GM18951 (cell line): ENCODE data around the gene OR2A14.
"Not testable (repeated sequence)": the region's sequence is repeated elsewhere in the genome, so short reads cannot be mapped to it uniquely, and the experiment has no call there.

Experiments
- POLR2A ChIP-seq: IDR thresholded peaks from 4 replicates; pipeline ENCODE4 v1.6.1; 2011; ENCODE audit warnings: mild to moderate bottlenecking; ENCODE audit not compliant: insufficient read length, insufficient read depth; ENCODE audit errors: extremely low read depth
- in situ Hi-C: fragments of 300-500 bp; cut with MboI; formaldehyde crosslinking; loops from one replicate; pipeline ENCODE4 v1.12.0; 2022; ENCODE audit warnings: low sequenced_read_pairs, mixed read lengths, inconsistent platforms; ENCODE audit not compliant: unreplicated experiment

OR2A14 gene

GRCh38 chr7:144127714-144128334 is 4.8 kb downstream of the OR2A14 start:
- in situ Hi-C loops, result no loop called here
- no peak for TF ChIP-seq POLR2A

GRCh38 chr7:144129601-144130000 is 6.6 kb downstream of the OR2A14 start:
- in situ Hi-C loops, result not testable (repeated sequence)

DNA sequence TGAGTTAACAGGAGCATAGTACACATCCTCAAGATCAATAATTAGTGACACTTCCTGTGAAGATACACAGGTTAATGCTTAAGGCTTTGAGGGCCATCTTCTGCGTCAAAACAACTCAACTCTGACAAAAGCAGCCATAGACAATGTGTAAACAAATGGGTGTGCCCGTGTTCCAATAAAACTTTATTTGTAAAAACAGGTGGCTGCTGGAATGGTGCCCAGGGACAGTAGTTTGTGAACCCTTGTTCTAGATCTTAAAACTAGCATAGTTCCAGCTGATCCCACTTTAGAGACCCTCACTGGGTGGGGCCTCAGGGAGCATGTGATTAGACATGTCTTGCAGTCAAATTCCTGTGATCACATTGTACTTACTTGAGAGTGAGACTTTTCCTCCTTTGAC is 7.8 kb downstream of the OR2A14 start:
- in situ Hi-C loops, result no loop called here
- TF ChIP-seq POLR2A, result no peak

- TF ChIP-seq POLR2A, result no peak
- in situ Hi-C loops, result no loop called here
These were observed 9.3 kb downstream of the OR2A14 start for GRCh38 chr7:144132262-144132661.

GRCh38 chr7:144133307-144133706 is 10.3 kb downstream of the OR2A14 start:
- in situ Hi-C loops, result no loop called here

GRCh38 chr7:144134116-144134515 is 11.1 kb downstream of the OR2A14 start:
- in situ Hi-C loops, result no loop called here
- no peak for TF ChIP-seq POLR2A

More at GRCh38 chr7:144133307-144133706, 10.3 kb downstream of the OR2A14 start:
- no peak for TF ChIP-seq POLR2A

DNA sequence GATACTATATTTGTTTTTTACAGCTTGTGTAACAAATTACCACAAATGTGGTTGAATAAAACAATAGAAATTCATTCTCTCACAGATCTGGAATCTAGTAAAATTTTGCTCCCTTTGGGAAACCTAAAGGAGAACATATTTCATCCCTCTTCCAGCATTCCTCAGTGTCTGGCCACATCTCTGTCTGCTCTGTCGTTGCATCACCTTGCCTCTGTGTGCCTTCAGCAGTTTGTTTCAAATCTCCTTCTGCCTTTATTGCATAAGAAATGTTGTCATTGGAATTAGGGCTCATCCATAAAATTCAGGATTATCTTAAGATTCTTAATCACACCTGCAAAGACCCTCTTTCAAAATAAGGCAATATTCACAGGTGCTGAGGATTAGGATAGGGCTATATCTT is 14.5 kb downstream of the OR2A14 start:
- in situ Hi-C loops, result no loop called here

DNA sequence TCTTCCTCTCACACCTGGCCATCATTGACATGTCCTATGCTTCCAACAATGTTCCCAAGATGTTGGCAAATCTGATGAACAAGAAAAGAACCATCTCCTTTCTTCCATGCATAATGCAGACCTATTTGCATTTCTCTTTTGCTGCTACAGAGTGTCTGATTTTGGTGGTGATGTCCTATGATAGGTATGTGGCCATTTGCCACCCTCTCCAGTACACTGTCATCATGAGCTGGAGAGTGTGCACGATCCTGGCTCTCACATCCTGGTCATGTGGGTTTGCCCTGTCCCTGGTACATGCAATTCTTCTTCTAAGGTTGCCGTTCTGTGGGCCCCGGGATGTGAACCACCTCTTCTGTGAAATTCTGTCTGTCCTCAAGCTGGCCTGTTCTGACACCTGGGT is 19.2 kb downstream of the OR2A14 start:
- TF ChIP-seq POLR2A, result no peak
- in situ Hi-C loops, result no loop called here

More for the DNA sequence above, 14.5 kb downstream of the OR2A14 start:
- TF ChIP-seq POLR2A, result no peak

DNA sequence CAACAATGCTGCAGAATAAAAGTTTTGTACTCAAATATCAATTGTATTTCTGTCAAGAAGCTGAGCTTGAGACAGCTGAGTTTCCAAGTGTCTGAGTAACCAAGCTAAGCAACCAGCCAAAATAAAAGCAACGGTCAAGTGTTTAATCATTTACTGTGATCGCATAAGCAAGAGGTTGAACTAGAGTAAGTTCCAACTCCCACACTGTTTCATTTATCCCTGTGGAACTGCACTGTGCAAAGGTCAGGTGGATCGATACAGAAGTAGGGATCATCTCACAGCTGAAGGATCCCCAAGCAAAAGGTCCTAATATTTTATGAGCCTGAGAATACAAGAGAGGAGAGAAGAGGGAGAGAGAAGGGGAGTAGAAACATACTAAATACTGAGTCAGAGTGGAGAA is 21.4 kb downstream of the OR2A14 start:
- TF ChIP-seq POLR2A, result no peak
- in situ Hi-C loops, result no loop called here

GRCh38 chr7:144148224-144148827 is 25.4 kb downstream of the OR2A14 start:
- in situ Hi-C loops, result no loop called here
- no peak for TF ChIP-seq POLR2A

DNA sequence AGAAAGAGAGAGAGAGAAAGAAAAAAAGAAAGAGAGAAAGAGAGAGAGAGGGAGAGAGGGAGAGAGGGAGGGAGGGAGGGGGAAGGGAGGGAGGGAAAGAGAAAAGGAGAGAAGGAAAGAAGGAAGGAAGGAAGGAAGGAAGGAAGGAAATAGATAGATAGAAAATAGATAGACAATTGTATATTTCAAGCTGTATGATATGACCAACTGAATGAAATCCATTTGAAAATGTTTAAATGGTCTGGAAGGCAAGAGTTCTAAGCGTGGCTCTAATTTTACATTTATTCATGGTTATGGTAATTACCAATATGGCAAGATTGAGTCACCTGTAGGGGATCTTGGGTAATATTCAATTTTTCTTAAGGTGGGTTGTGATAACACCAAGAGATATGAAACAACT is 35.9 kb downstream of the OR2A14 start:
- in situ Hi-C loops, result no loop called here
- TF ChIP-seq POLR2A, result no peak

DNA sequence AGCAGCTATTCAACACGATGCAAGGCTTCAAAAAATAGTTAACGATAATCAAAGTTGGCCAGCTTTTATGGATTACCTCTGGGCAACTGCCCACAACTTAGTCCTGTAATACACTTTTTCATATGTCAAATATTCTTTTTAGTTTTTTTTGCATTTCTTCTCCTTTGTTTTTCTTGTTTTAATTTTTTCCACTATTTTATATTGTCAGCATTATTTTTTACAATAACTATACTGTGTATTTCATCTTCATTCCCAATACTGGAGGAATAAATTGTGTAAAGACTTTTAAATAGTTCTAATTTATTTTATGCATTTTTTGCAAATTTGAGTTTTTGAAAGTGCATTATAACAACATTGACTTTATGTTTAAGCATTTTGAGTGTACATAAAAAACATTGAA is 41.8 kb downstream of the OR2A14 start:
- in situ Hi-C loops, result no loop called here

GRCh38 chr7:144171594-144172350 is 48.8 kb downstream of the OR2A14 start:
- in situ Hi-C loops, result not testable (repeated sequence)

More for the DNA sequence above, 41.8 kb downstream of the OR2A14 start:
- TF ChIP-seq POLR2A, result no peak

- in situ Hi-C loops, result no loop called here
- no peak for TF ChIP-seq POLR2A
These were observed 51.6 kb downstream of the OR2A14 start for GRCh38 chr7:144174613-144175012.

DNA sequence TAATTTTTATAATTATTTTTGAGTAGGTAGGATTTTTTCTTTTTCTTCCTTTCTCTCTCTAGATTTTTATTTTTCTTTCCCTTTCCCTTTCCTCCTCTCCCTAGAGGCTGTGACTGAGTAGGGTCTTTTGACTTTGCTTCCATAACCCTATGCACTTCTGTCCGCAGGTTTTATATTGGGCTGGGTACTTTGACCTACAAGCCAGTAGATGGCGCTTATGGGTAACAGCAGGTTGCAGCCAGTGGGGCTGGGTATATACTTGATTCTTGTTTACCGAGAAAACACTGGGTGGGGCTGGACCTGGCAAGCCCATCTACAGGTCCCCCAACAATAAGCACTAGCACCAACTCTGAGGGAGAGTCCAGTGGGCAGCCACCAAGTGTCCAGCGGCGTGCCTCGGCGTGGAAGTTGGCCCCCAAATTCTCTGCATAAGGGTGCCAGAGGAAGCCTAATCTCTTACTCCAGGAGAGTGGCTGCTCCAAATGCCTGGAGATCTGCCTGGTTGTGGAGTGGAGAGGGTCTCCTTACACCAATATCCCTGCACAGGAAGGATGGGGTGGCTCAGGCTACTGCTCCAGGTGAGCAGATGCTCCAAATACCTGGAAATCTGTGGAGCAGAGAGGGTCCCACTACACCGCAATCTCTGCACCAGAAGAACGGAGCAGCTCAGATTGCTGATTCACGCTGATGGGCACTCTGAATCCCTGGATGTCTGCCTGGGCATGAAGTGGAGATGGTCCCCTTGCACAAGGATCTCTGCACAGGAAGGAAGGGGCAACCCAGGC is 55.6 kb downstream of the OR2A14 start:
- in situ Hi-C loops, result not testable (repeated sequence)

- in situ Hi-C loops, result not testable (repeated sequence)
These were observed 56.1 kb downstream of the OR2A14 start for GRCh38 chr7:144179165-144179479.
